Activated CD8-positive, alpha-beta T cell treated with anti-CD3 and anti-CD28 coated beads, Interleukin-2, amount 10 ng/mL, durations not matched to agents 7 days and 5 days (primary cell): ENCODE data around the gene RAP1GAP. TPM values are rescaled to one million over a fixed set of nuclear protein-coding genes. Genes with fewer than 3 reads are reported as not detected.

Experiments
- ATAC-seq: fragments of 150-1000 bp; cut with Tn5 transposase; one replicate; pipeline ENCODE4 v1.10.0; 2021; ENCODE audit warnings: moderate library complexity
- CTCF ChIA-PET: fragments of 350-600 bp; sonication (Branson Sonifier 250); formaldehyde crosslinking; loops from one replicate; lab custom pipeline; 2021; ENCODE audit warnings: antibody characterized with exemption; lab: Charles Lee
- POLR2A ChIA-PET: fragments of 350-600 bp; sonication (Branson Sonifier 250); formaldehyde crosslinking; loops from one replicate; lab custom pipeline; 2021; ENCODE audit warnings: antibody characterized with exemption; lab: Charles Lee
- DNase-seq: peaks from one replicate; pipeline ENCODE4 v3.0.0-alpha.2; 2020
- H3K27ac Mint-ChIP-seq: one replicate; pipeline ENCODE4 v1.8.0; 2021; ENCODE audit warnings: mild to moderate bottlenecking, mixed read lengths
- H3K27me3 Mint-ChIP-seq: one replicate; pipeline ENCODE4 v1.8.0; 2021; ENCODE audit warnings: low read depth, mixed read lengths
- H3K36me3 Mint-ChIP-seq: one replicate; pipeline ENCODE4 v1.8.0; 2021; ENCODE audit warnings: low read depth, mixed read lengths
- H3K4me1 Mint-ChIP-seq: one replicate; pipeline ENCODE4 v1.8.0; 2021; ENCODE audit warnings: low read depth, mixed read lengths
- H3K4me3 Mint-ChIP-seq: one replicate; pipeline ENCODE4 v1.8.0; 2021; ENCODE audit warnings: mild to moderate bottlenecking, mixed read lengths
- H3K9me3 Mint-ChIP-seq: one replicate; pipeline ENCODE4 v1.8.0; 2022; ENCODE audit warnings: mixed read lengths; ENCODE audit not compliant: insufficient read depth
- total RNA-seq, 2 experiments: library from RNA; stranded (reverse); gene quantifications; one replicate each; pipeline ENCODE4 v1.2.3, GENCODE V29; 2021

The RAP1GAP gene
- under 1 TPM in 1 of 2 experiments, not detected in 1; 0.13 TPM for total RNA-seq

- peaks cover 9% of the 10 kb centered on the region for H3K4me1 Mint-ChIP-seq
- H3K27me3 Mint-ChIP-seq = peaks cover 28% of the 10 kb centered on the region
- H3K4me3 Mint-ChIP-seq = peak within 1 kb of the TSS; percentile 51
- no peaks in the 10 kb centered on the region for H3K36me3 Mint-ChIP-seq
- CTCF ChIA-PET = interaction anchor here (1.0 kb wide), 1 partner anchor 113 kb away, joined by 3 read pairs; no protein-coding TSS in a partner anchor
- no peaks in the 10 kb centered on the region for H3K9me3 Mint-ChIP-seq
- peak; percentile 33 for DNase-seq
- H3K27ac Mint-ChIP-seq = no peak within 1 kb of the TSS
- POLR2A ChIA-PET = interaction anchor here (0.6 to 1.3 kb wide), 2 partner anchors 9 to 349 kb away, joined by 3 read pairs; no protein-coding TSS in a partner anchor
- ATAC-seq = peak; percentile 68
Observed at GRCh38 chr1:21669258-21670058, at the start of gene RAP1GAP. TSS of gene RAP1GAP (minus strand) at chr1:21669357. CDS start at chr1:21620032, 49,325 bp downstream.

GRCh38 chr1:21716169-21716568, 47.0 kb upstream of the RAP1GAP start:
- DNase-seq (no peak), ATAC-seq (no peak)
- H3K4me3 Mint-ChIP-seq = no peak overlapping the region
- no peaks in the 10 kb centered on the region for H3K4me1 Mint-ChIP-seq
- H3K27me3 Mint-ChIP-seq = no peaks in the 10 kb centered on the region
- H3K36me3 Mint-ChIP-seq = peaks cover 54% of the 10 kb centered on the region
- H3K9me3 Mint-ChIP-seq = no peaks in the 10 kb centered on the region
- POLR2A ChIA-PET = no interaction called here
- H3K27ac Mint-ChIP-seq = peak overlapping the region; percentile 17
- CTCF ChIA-PET = no interaction called here

GRCh38 chr1:21707891-21708290, 38.7 kb upstream of the RAP1GAP start:
- POLR2A ChIA-PET = no interaction called here
- no peaks in the 10 kb centered on the region for H3K27me3 Mint-ChIP-seq

GRCh38 chr1:21707086-21707840, 38.1 kb upstream of the RAP1GAP start:
- POLR2A ChIA-PET = no interaction called here
- Mint-ChIP-seq H3K4me3 (no peak overlapping the region), H3K27me3 (no peaks in the 10 kb centered on the region), H3K36me3 (peaks cover 40% of the 10 kb centered on the region), H3K9me3 (no peaks in the 10 kb centered on the region), H3K4me1 (peaks cover 12% of the 10 kb centered on the region), H3K27ac (no peak overlapping the region)
- ATAC-seq (no peak), DNase-seq (no peak)
- CTCF ChIA-PET = interaction anchor here (0.8 to 1.5 kb wide), 4 partner anchors 20 to 256 kb away, joined by 3 to 5 read pairs (median 4); no protein-coding TSS in a partner anchor

More at GRCh38 chr1:21707891-21708290, 38.7 kb upstream of the RAP1GAP start:
- DNase-seq (no peak), ATAC-seq (no peak)
- H3K27ac Mint-ChIP-seq = no peak overlapping the region
- H3K4me1 Mint-ChIP-seq = peaks cover 12% of the 10 kb centered on the region
- peaks cover 39% of the 10 kb centered on the region for H3K36me3 Mint-ChIP-seq
- no peaks in the 10 kb centered on the region for H3K9me3 Mint-ChIP-seq
- H3K4me3 Mint-ChIP-seq = no peak overlapping the region
- CTCF ChIA-PET = interaction anchor here (1.3 to 1.4 kb wide), 2 partner anchors 20 to 255 kb away, joined by 3 to 4 read pairs; no protein-coding TSS in a partner anchor

GRCh38 chr1:21706151-21706835, 37.1 kb upstream of the RAP1GAP start:
- peaks cover 43% of the 10 kb centered on the region for H3K36me3 Mint-ChIP-seq

GRCh38 chr1:21705303-21705980, 36.3 kb upstream of the RAP1GAP start:
- peaks cover 45% of the 10 kb centered on the region for H3K36me3 Mint-ChIP-seq
- no peaks in the 10 kb centered on the region for H3K27me3 Mint-ChIP-seq
- no peak for ATAC-seq
- ChIA-PET POLR2A (no interaction called here), CTCF (interaction anchor here (1.1 kb wide), 1 partner anchor 23 kb away, joined by 4 read pairs; no protein-coding TSS in a partner anchor)
- H3K9me3 Mint-ChIP-seq = no peaks in the 10 kb centered on the region
- H3K4me1 Mint-ChIP-seq = peaks cover 17% of the 10 kb centered on the region
- no peak overlapping the region for H3K27ac Mint-ChIP-seq
- no peak overlapping the region for H3K4me3 Mint-ChIP-seq
- DNase-seq = no peak

More at GRCh38 chr1:21706151-21706835, 37.1 kb upstream of the RAP1GAP start:
- Mint-ChIP-seq H3K27ac (no peak overlapping the region), H3K4me1 (peaks cover 15% of the 10 kb centered on the region), H3K9me3 (no peaks in the 10 kb centered on the region), H3K27me3 (no peaks in the 10 kb centered on the region), H3K4me3 (no peak overlapping the region)
- POLR2A ChIA-PET = no interaction called here
- DNase-seq = no peak
- no peak for ATAC-seq
- CTCF ChIA-PET = interaction anchor here (0.8 to 1.5 kb wide), 3 partner anchors 24 to 257 kb away, joined by 3 to 5 read pairs (median 4); no protein-coding TSS in a partner anchor

- no peak for ATAC-seq
Observed at GRCh38 chr1:21704145-21704544, 35.0 kb upstream of the RAP1GAP start.

GRCh38 chr1:21703318-21703963, 34.3 kb upstream of the RAP1GAP start:
- Mint-ChIP-seq H3K27ac (no peak overlapping the region), H3K27me3 (no peaks in the 10 kb centered on the region), H3K4me3 (no peak overlapping the region), H3K4me1 (peaks cover 28% of the 10 kb centered on the region), H3K36me3 (peaks cover 53% of the 10 kb centered on the region), H3K9me3 (no peaks in the 10 kb centered on the region)
- CTCF ChIA-PET = interaction anchor here (0.7 to 3.2 kb wide), 9 partner anchors 11 to 321 kb away, joined by 3 to 12 read pairs (median 4); partner anchors contain the start of gene USP48
- POLR2A ChIA-PET = interaction anchor here (0.8 to 1.6 kb wide), 2 partner anchors 79 to 321 kb away, joined by 3 to 4 read pairs; no protein-coding TSS in a partner anchor
- no peak for ATAC-seq
- no peak for DNase-seq

More at GRCh38 chr1:21704145-21704544, 35.0 kb upstream of the RAP1GAP start:
- Mint-ChIP-seq H3K36me3 (peaks cover 50% of the 10 kb centered on the region), H3K27me3 (no peaks in the 10 kb centered on the region), H3K4me3 (no peak overlapping the region), H3K4me1 (peaks cover 23% of the 10 kb centered on the region), H3K9me3 (no peaks in the 10 kb centered on the region), H3K27ac (no peak overlapping the region)
- ChIA-PET POLR2A (interaction anchor here (0.8 kb wide), 1 partner anchor 78 kb away, joined by 3 read pairs; no protein-coding TSS in a partner anchor), CTCF (interaction anchor here (0.7 to 3.2 kb wide), 8 partner anchors 11 to 321 kb away, joined by 3 to 12 read pairs (median 4); partner anchors contain the start of gene USP48)
- no peak for DNase-seq

- Mint-ChIP-seq H3K36me3 (peaks cover 53% of the 10 kb centered on the region), H3K4me3 (no peak overlapping the region), H3K9me3 (no peaks in the 10 kb centered on the region), H3K27me3 (no peaks in the 10 kb centered on the region), H3K4me1 (peaks cover 34% of the 10 kb centered on the region), H3K27ac (no peak overlapping the region)
- ChIA-PET CTCF (interaction anchor here (1.0 to 3.2 kb wide), 5 partner anchors 12 to 261 kb away, joined by 3 to 12 read pairs (median 4); partner anchors contain the start of gene USP48), POLR2A (interaction anchor here (1.6 kb wide), 1 partner anchor 322 kb away, joined by 4 read pairs; no protein-coding TSS in a partner anchor)
- DNase-seq = no peak
- ATAC-seq = no peak
Observed at GRCh38 chr1:21702780-21703179, 33.6 kb upstream of the RAP1GAP start.

- POLR2A ChIA-PET = no interaction called here
- Mint-ChIP-seq H3K36me3 (peaks cover 50% of the 10 kb centered on the region), H3K4me1 (peaks cover 34% of the 10 kb centered on the region), H3K4me3 (no peak overlapping the region), H3K9me3 (no peaks in the 10 kb centered on the region), H3K27me3 (no peaks in the 10 kb centered on the region), H3K27ac (no peak overlapping the region)
- CTCF ChIA-PET = interaction anchor here (3.2 kb wide), 1 partner anchor 263 kb away, joined by 10 read pairs; no protein-coding TSS in a partner anchor
- no peak for DNase-seq
- ATAC-seq = no peak
Observed at GRCh38 chr1:21701401-21701800, 32.2 kb upstream of the RAP1GAP start.
